AG10803 (cell line): Measurements from ENCODE around the gene MRPL11.

Source experiments
- DNase-seq: peaks from one replicate; pipeline ENCODE4 v3.0.0; 2010; ENCODE audit warnings: low read depth
- H3K4me3 ChIP-seq: 2 replicates; pipeline ENCODE4 v1.5.1; 2011; ENCODE audit warnings: mild to moderate bottlenecking, low read length, control low read depth
- CTCF ChIP-seq: conservative IDR thresholded peaks from 2 replicates; pipeline ENCODE4 v1.5.1; 2011; ENCODE audit warnings: mild to moderate bottlenecking, low read length, control low read depth, inconsistent platforms

Gene MRPL11

GRCh38 chr11:66457826-66458225 lies 19.2 kb upstream of the MRPL11 start:
- TF ChIP-seq CTCF, result no peak
- H3K4me3 ChIP-seq, result no peak overlapping the region
- DNase-seq, result no peak

GRCh38 chr11:66454828-66455227 lies 16.2 kb upstream of the MRPL11 start:
- DNase-seq, result no peak
- TF ChIP-seq CTCF, result no peak

GRCh38 chr11:66454247-66454646 lies 15.6 kb upstream of the MRPL11 start:
- TF ChIP-seq CTCF, result no peak
- H3K4me3 ChIP-seq, result no peak overlapping the region
- no peak for DNase-seq

More at GRCh38 chr11:66454828-66455227, 16.2 kb upstream of the MRPL11 start:
- H3K4me3 ChIP-seq, result no peak overlapping the region

- DNase-seq, result no peak
- TF ChIP-seq CTCF, result no peak
- H3K4me3 ChIP-seq, result no peak overlapping the region
These were observed 13.0 kb upstream of the MRPL11 start for GRCh38 chr11:66451663-66452062.

GRCh38 chr11:66450560-66450959 lies 11.9 kb upstream of the MRPL11 start:
- no peak for TF ChIP-seq CTCF
- H3K4me3 ChIP-seq, result no peak overlapping the region

GRCh38 chr11:66448523-66448922 lies 9.9 kb upstream of the MRPL11 start:
- H3K4me3 ChIP-seq, result no peak overlapping the region
- TF ChIP-seq CTCF, result no peak
- no peak for DNase-seq

More at GRCh38 chr11:66450560-66450959, 11.9 kb upstream of the MRPL11 start:
- DNase-seq, result no peak

- no peak for DNase-seq
- H3K4me3 ChIP-seq, result no peak overlapping the region
- TF ChIP-seq CTCF, result no peak
These were observed 8.4 kb upstream of the MRPL11 start for GRCh38 chr11:66447012-66447411.
